Uterus (tissue), 4 donors: Measurements from ENCODE around the gene CRIM1. TPM values are rescaled to one million over a fixed set of nuclear protein-coding genes. Genes with fewer than 3 reads are reported as not detected.

ENCODE experiments used
- DNase-seq, 2 donors: peaks; one replicate each; pipeline ENCODE4 v3.0.0-alpha.2; 2019 to 2020
- H3K27ac ChIP-seq, 2 donors: fragments of 200-600 bp; sonication (generic); 1 replicate in 1 of 2; 2 replicates in 1 of 2; pipeline ENCODE4 v1.5.1; 2016 to 2018
- H3K27me3 ChIP-seq, 2 donors: fragments of 200-600 bp; sonication (generic); one replicate each; pipeline ENCODE4 v1.5.1; 2018 to 2019; ENCODE audit warnings: control low read depth in 1 of 2
- H3K36me3 ChIP-seq, 2 donors: fragments of 200-600 bp; sonication (generic); one replicate each; pipeline ENCODE4 v1.5.1; 2019; ENCODE audit warnings: control low read depth in 1 of 2
- H3K4me1 ChIP-seq, 2 donors: fragments of 200-600 bp; sonication (generic); one replicate each; pipeline ENCODE4 v1.5.1; 2018 to 2019; ENCODE audit warnings: control low read depth in 1 of 2
- H3K4me3 ChIP-seq, 2 donors: fragments of 200-600 bp; sonication (generic); 1 replicate in 1 of 2; 2 replicates in 1 of 2; pipeline ENCODE4 v1.5.1; 2018 to 2019; ENCODE audit warnings: mild to moderate bottlenecking in 1 of 2
- H3K9me3 ChIP-seq, 2 donors: fragments of 200-600 bp; sonication (generic); one replicate each; pipeline ENCODE4 v1.5.1; 2019; ENCODE audit warnings: control low read depth in 1 of 2
- POLR2A ChIP-seq, 2 donors: fragments of 450-650 bp; IDR thresholded peaks; one replicate each; pipeline ENCODE4 v1.6.1; 2016; ENCODE audit warnings: antibody characterized with exemption in 2 of 2, mild to moderate bottlenecking in 1 of 2, moderate library complexity in 1 of 2
- intact Hi-C: fragments of 100-400 bp; cut with DNase I; formaldehyde crosslinking; loops from one replicate; pipeline ENCODE4 v1.15.1; 2023; ENCODE audit warnings: low total_unique reads
- total RNA-seq, 4 donors: library from RNA; depleted of rRNA in 3 of 4; stranded (reverse); fragments of >200 nt in 3 of 4; gene quantifications; one replicate each; pipeline versions ENCODE4 v1.1.0 to v1.2.4, GENCODE V29; 2014 to 2023
- TF ChIP-seq, protein P1 (sequence below), 4 experiments: fragments of 200-600 bp in 2 of 4; fragments of 450-650 bp in 2 of 4; sonication (generic) in 2 of 4; IDR thresholded peaks; one replicate each; pipeline ENCODE4 v1.5.1; 2016 to 2019; ENCODE audit warnings: antibody characterized with exemption in 4 of 4, mild to moderate bottlenecking in 2 of 4, moderate library complexity in 1 of 4
- donor health status: DM: yes; HTN: yes; CAD: no.

Gene CRIM1
- total RNA-seq, 4 donors from 2014 or later, result 51.2 to 168 (median 66.6) TPM

GRCh38 chr2:36389091-36389564 is 33.5 kb downstream of the CRIM1 start:
- Histone ChIP-seq H3K4me3 (no peak overlapping the region), H3K27ac (peak overlapping the region in 1 of 2 donors; percentile 33), H3K27me3 (no peaks in the 10 kb centered on the region), H3K4me1 (no peaks in the 10 kb centered on the region), H3K9me3 (no peaks in the 10 kb centered on the region), H3K36me3 (no peaks in the 10 kb centered on the region)
- TF ChIP-seq, protein P1, sequence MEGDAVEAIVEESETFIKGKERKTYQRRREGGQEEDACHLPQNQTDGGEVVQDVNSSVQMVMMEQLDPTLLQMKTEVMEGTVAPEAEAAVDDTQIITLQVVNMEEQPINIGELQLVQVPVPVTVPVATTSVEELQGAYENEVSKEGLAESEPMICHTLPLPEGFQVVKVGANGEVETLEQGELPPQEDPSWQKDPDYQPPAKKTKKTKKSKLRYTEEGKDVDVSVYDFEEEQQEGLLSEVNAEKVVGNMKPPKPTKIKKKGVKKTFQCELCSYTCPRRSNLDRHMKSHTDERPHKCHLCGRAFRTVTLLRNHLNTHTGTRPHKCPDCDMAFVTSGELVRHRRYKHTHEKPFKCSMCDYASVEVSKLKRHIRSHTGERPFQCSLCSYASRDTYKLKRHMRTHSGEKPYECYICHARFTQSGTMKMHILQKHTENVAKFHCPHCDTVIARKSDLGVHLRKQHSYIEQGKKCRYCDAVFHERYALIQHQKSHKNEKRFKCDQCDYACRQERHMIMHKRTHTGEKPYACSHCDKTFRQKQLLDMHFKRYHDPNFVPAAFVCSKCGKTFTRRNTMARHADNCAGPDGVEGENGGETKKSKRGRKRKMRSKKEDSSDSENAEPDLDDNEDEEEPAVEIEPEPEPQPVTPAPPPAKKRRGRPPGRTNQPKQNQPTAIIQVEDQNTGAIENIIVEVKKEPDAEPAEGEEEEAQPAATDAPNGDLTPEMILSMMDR (IDR thresholded peaks at IDR 0.05), result no peak
- TF ChIP-seq POLR2A (IDR thresholded peaks at IDR 0.05), result no peak
- DNase-seq, result no peak
- intact Hi-C loops, result no loop called here

DNA sequence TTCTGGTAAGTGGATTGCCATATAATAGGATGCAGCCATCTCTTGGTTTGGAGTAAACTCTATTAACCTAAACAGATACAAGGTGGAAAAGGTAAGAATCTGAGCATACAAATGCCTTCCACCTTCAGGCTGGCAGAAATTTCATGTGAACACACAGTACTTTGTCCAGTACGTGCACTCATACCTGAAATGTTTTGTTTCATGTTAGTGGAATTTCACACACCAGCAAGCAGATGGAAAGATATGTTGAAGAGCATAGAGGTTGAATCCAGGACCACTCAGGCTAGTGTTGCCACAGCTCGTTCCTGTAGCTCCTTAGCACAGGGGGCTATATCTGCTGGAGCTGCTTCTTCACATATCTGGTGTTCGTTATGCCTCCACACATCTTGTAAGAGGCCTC is 34.0 kb downstream of the CRIM1 start:
- DNase-seq, result no peak
- Histone ChIP-seq H3K27me3 (no peaks in the 10 kb centered on the region), H3K9me3 (no peaks in the 10 kb centered on the region), H3K27ac (peak overlapping the region in 1 of 2 donors; percentile 33), H3K4me1 (no peaks in the 10 kb centered on the region), H3K4me3 (no peak overlapping the region), H3K36me3 (no peaks in the 10 kb centered on the region)
- intact Hi-C loops, result no loop called here
- no peak for TF ChIP-seq POLR2A (IDR thresholded peaks at IDR 0.05)
- TF ChIP-seq, protein P1 (IDR thresholded peaks at IDR 0.05), result no peak

DNA sequence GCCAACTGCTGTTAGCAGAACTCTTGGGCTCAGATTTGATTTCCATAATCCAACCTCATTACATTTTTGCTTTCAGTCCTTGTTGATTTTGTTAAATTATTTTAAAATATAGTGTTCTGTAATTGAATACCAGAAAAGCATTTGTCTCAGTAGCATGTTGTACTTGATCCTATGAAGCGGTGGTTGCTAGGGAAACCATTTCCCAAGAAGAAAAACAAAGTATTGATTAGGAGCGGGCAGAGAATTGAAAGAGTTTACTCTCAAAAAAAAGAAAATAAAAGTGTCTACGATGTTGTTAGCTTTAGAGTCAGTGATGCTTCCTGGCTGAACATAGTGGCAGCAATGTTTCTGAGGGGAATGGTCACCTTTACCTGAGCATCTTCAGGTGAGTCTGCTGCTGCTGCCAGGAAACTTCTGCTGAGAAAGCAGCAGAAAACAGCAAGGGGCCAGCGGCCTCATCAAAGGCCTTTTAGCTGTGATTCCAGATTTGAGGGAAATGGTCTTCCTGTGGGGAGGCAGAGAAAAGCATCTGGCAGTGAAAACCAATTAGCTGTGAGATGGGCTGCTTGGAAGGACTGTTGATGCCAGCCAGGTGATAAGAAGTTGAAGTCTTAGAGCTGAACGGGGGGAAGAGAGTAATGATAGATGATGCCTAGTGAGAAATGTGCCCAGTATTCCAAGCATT is 37.1 kb downstream of the CRIM1 start:
- Histone ChIP-seq H3K27ac (no peak overlapping the region), H3K36me3 (no peaks in the 10 kb centered on the region), H3K4me3 (no peak overlapping the region), H3K27me3 (no peaks in the 10 kb centered on the region), H3K4me1 (no peaks in the 10 kb centered on the region), H3K9me3 (no peaks in the 10 kb centered on the region)
- no peak for DNase-seq
- intact Hi-C loops, result no loop called here
- no peak for TF ChIP-seq POLR2A (IDR thresholded peaks at IDR 0.05)
- TF ChIP-seq, protein P1 (IDR thresholded peaks at IDR 0.05), result no peak

DNA sequence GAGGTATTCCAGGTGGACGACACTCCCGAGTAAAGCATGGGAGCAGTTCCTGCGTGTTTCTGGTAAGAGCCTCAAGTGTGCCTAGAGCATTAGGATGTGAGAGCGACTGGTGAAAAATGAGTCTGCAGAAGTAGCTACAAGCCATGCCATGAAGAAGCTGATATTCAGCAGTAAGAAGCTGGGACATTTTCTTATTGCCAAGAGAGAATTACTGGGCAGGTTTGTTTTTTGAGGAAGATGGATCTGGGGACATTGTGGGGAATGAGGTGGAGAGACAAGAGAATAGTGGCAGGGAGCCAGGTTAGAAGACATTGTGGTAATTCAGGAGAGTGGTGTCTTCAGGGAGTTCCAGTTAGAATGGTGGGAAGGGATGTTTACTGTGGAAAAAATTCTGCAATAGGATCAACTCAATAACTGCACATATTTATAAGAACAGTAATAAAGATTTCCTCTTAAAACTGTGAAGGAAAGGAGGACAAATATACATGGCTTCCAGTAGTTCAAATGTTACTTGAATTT is 38.2 kb downstream of the CRIM1 start:
- H3K9me3 ChIP-seq, result no peaks in the 10 kb centered on the region

DNA sequence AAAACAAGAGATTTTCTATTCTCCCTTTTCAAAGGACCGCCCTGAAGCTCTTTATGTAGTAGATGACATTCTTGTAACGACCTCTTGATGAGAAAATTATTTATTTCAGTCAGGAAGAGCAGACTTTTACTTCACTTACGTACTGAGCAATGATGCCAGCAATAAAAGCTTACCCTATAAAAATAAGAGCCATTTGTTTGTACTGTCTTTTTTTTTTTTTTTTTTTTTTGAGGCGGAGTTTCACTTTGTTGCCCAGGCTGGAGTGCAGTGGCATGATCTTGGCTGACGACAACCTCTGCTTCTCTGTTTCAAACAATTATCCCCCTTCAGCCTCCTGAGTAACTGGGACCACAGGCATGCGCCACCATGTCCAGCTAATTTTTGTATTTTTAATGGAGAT is 39.2 kb downstream of the CRIM1 start:
- no peaks in the 10 kb centered on the region for H3K36me3 ChIP-seq
- peak overlapping the region in 1 of 2 donors; percentile 26 for H3K27ac ChIP-seq
- H3K27me3 ChIP-seq, result no peaks in the 10 kb centered on the region
- DNase-seq, result no peak
- TF ChIP-seq POLR2A (IDR thresholded peaks at IDR 0.05), result no peak
- TF ChIP-seq, protein P1 (IDR thresholded peaks at IDR 0.05), result no peak
- H3K4me1 ChIP-seq, result no peaks in the 10 kb centered on the region
- H3K4me3 ChIP-seq, result no peak overlapping the region
- intact Hi-C loops, result no loop called here
- no peaks in the 10 kb centered on the region for H3K9me3 ChIP-seq

More for the DNA sequence above, 38.2 kb downstream of the CRIM1 start:
- peak overlapping the region in 1 of 2 donors; percentile 26 for H3K27ac ChIP-seq
- TF ChIP-seq, protein P1 (IDR thresholded peaks at IDR 0.05), result no peak
- no peak for TF ChIP-seq POLR2A (IDR thresholded peaks at IDR 0.05)
- H3K36me3 ChIP-seq, result no peaks in the 10 kb centered on the region
- no peaks in the 10 kb centered on the region for H3K27me3 ChIP-seq
- H3K4me1 ChIP-seq, result no peaks in the 10 kb centered on the region
- DNase-seq, result no peak
- intact Hi-C loops, result no loop called here
- H3K4me3 ChIP-seq, result no peak overlapping the region
